Heart left ventricle (tissue), 16 donors: Measurements from ENCODE around the gene MEIS3. TPM values are rescaled to one million over a fixed set of nuclear protein-coding genes. Genes with fewer than 3 reads are reported as not detected.
"Not testable (repeated sequence)": the region's sequence is repeated elsewhere in the genome, so short reads cannot be mapped to it uniquely, and the experiment has no call there.

Source experiments
- ATAC-seq, 4 donors: fragments of 200-7000 bp; cut with Tn5 transposase; one replicate each; pipeline ENCODE4 v1.9.1; 2020 to 2022; ENCODE audit warnings: moderate library complexity in 4 of 4, mild to moderate bottlenecking in 3 of 4, moderate number of reproducible peaks in 1 of 4
- DNase-seq, 5 donors: peaks; one replicate each; pipeline ENCODE4 v3.0.0-alpha.2; 2020
- H3K27ac ChIP-seq, 12 donors: fragments of 200-600 bp; sonication (generic) in 4 of 12; one replicate each; pipeline versions ENCODE4 v1.5.0 to v1.8.0; 2016 to 2022; ENCODE audit warnings: mild to moderate bottlenecking in 2 of 12
- H3K27me3 ChIP-seq, 9 donors: fragments of 200-600 bp; sonication (generic) in 2 of 9; one replicate each; pipeline versions ENCODE4 v1.5.1 to v1.8.0; 2016 to 2022; ENCODE audit warnings: mild to moderate bottlenecking in 3 of 9
- H3K36me3 ChIP-seq, 9 donors: fragments of 200-600 bp; sonication (generic) in 2 of 9; one replicate each; pipeline versions ENCODE4 v1.5.0 to v1.8.0; 2018 to 2022; ENCODE audit warnings: mild to moderate bottlenecking in 2 of 9
- H3K4me1 ChIP-seq, 12 donors: fragments of 200-600 bp; sonication (generic) in 4 of 12; one replicate each; pipeline versions ENCODE4 v1.5.0 to v1.8.0; 2016 to 2022; ENCODE audit warnings: mild to moderate bottlenecking in 3 of 12
- H3K4me3 ChIP-seq, 12 donors: fragments of 200-600 bp; sonication (generic) in 4 of 12; one replicate each; pipeline versions ENCODE4 v1.5.0 to v1.8.0; 2017 to 2022; ENCODE audit warnings: mild to moderate bottlenecking in 9 of 12, moderate library complexity in 4 of 12
- H3K9me3 ChIP-seq, 12 donors: fragments of 200-600 bp; sonication (generic) in 4 of 12; one replicate each; pipeline versions ENCODE4 v1.5.0 to v1.8.0; 2016 to 2022; ENCODE audit warnings: mild to moderate bottlenecking in 1 of 12
- CTCF ChIP-seq, 12 donors: fragments of 200-600 bp; sonication (generic) in 4 of 12; IDR thresholded peaks; one replicate each; pipeline versions ENCODE4 v1.5.0 to v1.8.0; 2018 to 2022; ENCODE audit warnings: antibody characterized with exemption in 12 of 12, mild to moderate bottlenecking in 5 of 12
- POLR2A ChIP-seq, 2 donors: fragments of 450-650 bp; IDR thresholded peaks; one replicate each; pipeline ENCODE4 v1.6.1; 2017; ENCODE audit warnings: antibody characterized with exemption in 2 of 2, mild to moderate bottlenecking in 2 of 2, moderate library complexity in 2 of 2
- WGBS, 4 donors: extraction: QIAGEN DNeasy Blood & Tissue Kit in 2 of 4; methylation state at CpG; one replicate each; pipeline versions ENCODE4 v1.1.5 to v1.1.7; 2013 to 2018; 5-methylcytosine and 5-hydroxymethylcytosine counted together
- intact Hi-C, 10 donors: fragments of 100-400 bp; cut with DNase I; formaldehyde crosslinking; loops; one replicate each; pipeline versions ENCODE4 v1.11.1 to v1.14.2; 2022
- polyA plus RNA-seq, 2 donors: library from polyadenylated mRNA; stranded (reverse); fragments of 200-250 nt; gene quantifications; one replicate each; pipeline ENCODE4 v1.2.3, GENCODE V29; 2013
- total RNA-seq, 9 donors: library from RNA; depleted of rRNA in 2 of 9; stranded (reverse); fragments of >200 nt in 2 of 9; fragmentation: NEBNext Ultra II Directional in 3 of 9; extraction: Animal tissue kit (Norgen Biotek cat#: 25700) in 3 of 9; gene quantifications; one replicate each; pipeline versions ENCODE4 v1.1.0 to v1.2.4, GENCODE V29; 2016 to 2023
- donor health status: ischemic (EF 13 %, LVEDD 7.1; RV severe dilation, severe dysfunction).
- donor health status: healthy with polysubstance abuse.
- donor health status: DM: no; HTN: yes; CAD: no.
- donor health status: DM: no; HTN: no; CAD: no.
- donor health status: ischemic (EF 25% LVEDD 6.9; RV normal size, moderate dysfunction).
- donor health status: ischemic (EF 25% LVEDD 5.7; RV mildly dilated, moderate dysfunction).
- donor health status: healthy.
- donor health status: DM: yes; HTN: yes; CAD: no.
- donor health status: ischemic (EF 35%, LVEDD 5.7; RV mildly dilated, moderate dysfunction).
- donor health status: nonischemic (EF 11% LVEDD 7.7; RV severe dilation, severe dysfunction).
- donor health status: DM: yes; HTN: yes; CAD: no.
- donor health status: PGD.
- donor health status: ischemic (EF 29% LVEDD 5.4; RV normal size, mild dysfunction).
- donor health status: nonischemic (EF 23%, LVEDD 6.1; RV moderate dilation, normal function).

Gene MEIS3
- total and polyA plus RNA-seq, 11 donors: 1.8 to 6.0 (median 2.5) TPM

- Histone ChIP-seq H3K36me3 (no peaks in the 10 kb centered on the region), H3K27me3 (peaks cover 0 to 7% (median 0%) of the 10 kb centered on the region in 9 donors), H3K27ac (peak overlapping the region in 1 of 12 donors; percentile 84), H3K9me3 (no peaks in the 10 kb centered on the region), H3K4me1 (peaks cover 0 to 27% (median 0%) of the 10 kb centered on the region in 12 donors), H3K4me3 (no peak overlapping the region)
- DNase-seq: peak in 1 of 5 donors; percentile 49
- intact Hi-C loops: loop anchor here in 1 of 10 donors (5.0 kb wide), 1 partner anchor 97 kb away; no protein-coding TSS in a partner anchor
- TF ChIP-seq POLR2A (IDR thresholded peaks at IDR 0.05) (no peak), CTCF (IDR thresholded peaks at IDR 0.05) (no peak)
- 67 to 74% (median 71%) methylated on average over 9 of the region's 9 CpGs for WGBS, 4 donors
- peak; percentile 32 to 72 (median 55) for ATAC-seq
These were observed 30.2 kb downstream of the MEIS3 start for GRCh38 chr19:47389150-47389556.

GRCh38 chr19:47388721-47389120 lies 30.6 kb downstream of the MEIS3 start:
- DNase-seq: not testable (repeated sequence)
- WGBS, 4 donors: 78 to 83% (median 80%) methylated on average over 5 of the region's 5 CpGs

GRCh38 chr19:47387623-47388022 lies 31.7 kb downstream of the MEIS3 start:
- not testable (repeated sequence) for H3K36me3 ChIP-seq, H3K9me3 ChIP-seq, DNase-seq, H3K27me3 ChIP-seq, H3K4me3 ChIP-seq, ATAC-seq
- WGBS, 4 donors: 67 to 85% (median 81%) methylated on average over 3 of the region's 3 CpGs
- H3K27ac ChIP-seq: peak overlapping the region in 1 of 12 donors; percentile 84
- intact Hi-C loops: loop anchor here in 1 of 10 donors (5.0 kb wide), 1 partner anchor 95 kb away; no protein-coding TSS in a partner anchor
- H3K4me1 ChIP-seq: peaks cover 0 to 40% (median 0%) of the 10 kb centered on the region in 12 donors

More at GRCh38 chr19:47388721-47389120, 30.6 kb downstream of the MEIS3 start:
- Histone ChIP-seq H3K27ac (peak overlapping the region in 1 of 12 donors; percentile 84), H3K4me1 (peaks cover 0 to 31% (median 0%) of the 10 kb centered on the region in 12 donors)
- ATAC-seq: peak in 1 of 4 donors; percentile 36
- not testable (repeated sequence) for H3K9me3 ChIP-seq, H3K36me3 ChIP-seq, H3K27me3 ChIP-seq, H3K4me3 ChIP-seq
- intact Hi-C loops: loop anchor here in 1 of 10 donors (5.0 kb wide), 1 partner anchor 96 kb away; no protein-coding TSS in a partner anchor

GRCh38 chr19:47386582-47386981 lies 32.7 kb downstream of the MEIS3 start:
- peaks cover 0 to 11% (median 9%) of the 10 kb centered on the region in 9 donors for H3K36me3 ChIP-seq
- ATAC-seq, H3K27ac ChIP-seq, DNase-seq, H3K27me3 ChIP-seq, H3K9me3 ChIP-seq, H3K4me3 ChIP-seq: not testable (repeated sequence)
- intact Hi-C loops: loop anchor here in 1 of 10 donors (5.0 kb wide), 1 partner anchor 94 kb away; no protein-coding TSS in a partner anchor
- WGBS, 4 donors: 82 to 90% (median 87%) methylated on average over 12 of the region's 12 CpGs
- peaks cover 0 to 47% (median 0%) of the 10 kb centered on the region in 12 donors for H3K4me1 ChIP-seq

- H3K36me3 ChIP-seq: peaks cover 0 to 32% (median 27%) of the 10 kb centered on the region in 9 donors
- H3K27ac ChIP-seq, intact Hi-C loops: not testable (repeated sequence)
These were observed 34.8 kb downstream of the MEIS3 start for GRCh38 chr19:47384533-47384932.

GRCh38 chr19:47383890-47384289 lies 35.4 kb downstream of the MEIS3 start:
- H3K9me3 ChIP-seq, intact Hi-C loops, H3K27me3 ChIP-seq, H3K4me3 ChIP-seq, ATAC-seq, DNase-seq: not testable (repeated sequence)
- 76 to 88% (median 84%) methylated on average over 5 of the region's 5 CpGs for WGBS, 4 donors
- peak overlapping the region in 1 of 12 donors; percentile 42 for H3K27ac ChIP-seq
- H3K36me3 ChIP-seq: peaks cover 0 to 37% (median 31%) of the 10 kb centered on the region in 9 donors
- H3K4me1 ChIP-seq: peaks cover 0 to 38% (median 0%) of the 10 kb centered on the region in 12 donors

More at GRCh38 chr19:47384533-47384932, 34.8 kb downstream of the MEIS3 start:
- H3K9me3 ChIP-seq, H3K4me3 ChIP-seq, ATAC-seq, H3K27me3 ChIP-seq, DNase-seq: not testable (repeated sequence)
- 81 to 92% (median 86%) methylated on average over 4 of the region's 4 CpGs for WGBS, 4 donors
- peaks cover 0 to 45% (median 0%) of the 10 kb centered on the region in 12 donors for H3K4me1 ChIP-seq
